ENCODE results near the gene DOCK4.

The DOCK4 gene

DNA sequence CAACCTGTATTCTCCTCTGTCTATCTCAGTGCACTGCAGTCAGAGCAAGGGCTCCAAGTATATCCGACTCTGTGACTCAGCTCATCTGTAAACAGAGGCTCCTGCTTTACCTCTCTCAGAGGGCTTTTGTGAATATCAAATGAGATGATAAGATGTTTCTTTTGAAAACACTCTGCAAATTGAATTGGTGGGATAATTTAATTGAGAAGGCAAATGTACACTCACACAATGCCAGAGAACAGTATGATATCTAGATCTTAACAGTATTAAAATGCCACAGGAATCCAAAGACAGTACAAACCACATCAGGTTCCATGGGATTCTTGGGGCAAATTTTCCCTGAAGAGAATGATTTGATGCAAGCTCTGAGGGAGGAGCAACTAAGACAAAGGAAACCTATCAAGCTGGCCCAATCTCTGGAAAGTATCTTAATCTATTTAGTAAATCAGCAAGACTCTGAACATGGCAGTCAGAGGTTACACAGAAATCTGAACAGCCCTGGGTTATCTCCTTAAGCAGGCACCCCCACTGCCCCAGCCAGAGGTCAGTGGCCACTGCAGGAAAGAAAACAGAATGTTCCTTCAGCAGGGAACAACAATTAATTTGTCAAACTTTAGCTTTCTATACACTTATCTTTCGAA lies 45.9 kb downstream of the DOCK4 start:
- no peak for DNase-seq

DNA sequence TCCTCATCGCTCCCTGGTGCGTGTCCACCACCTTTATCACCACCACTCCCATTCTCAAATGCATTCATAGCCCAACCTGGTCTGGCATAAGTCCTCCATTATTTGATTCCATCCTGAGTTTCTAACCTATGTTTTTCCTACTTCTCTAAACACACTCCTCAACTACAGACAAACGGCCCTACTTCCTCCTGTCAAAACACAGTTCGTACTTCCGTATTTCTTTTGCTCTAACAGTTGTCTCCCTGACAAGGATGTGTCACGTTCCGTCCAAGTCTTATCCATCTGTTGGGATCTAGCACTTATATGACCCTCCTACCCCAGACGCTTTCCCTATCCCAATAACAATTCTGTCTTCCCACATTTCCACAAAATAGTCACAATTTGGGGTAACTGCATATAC lies 46.8 kb downstream of the DOCK4 start:
- no peak for DNase-seq

DNA sequence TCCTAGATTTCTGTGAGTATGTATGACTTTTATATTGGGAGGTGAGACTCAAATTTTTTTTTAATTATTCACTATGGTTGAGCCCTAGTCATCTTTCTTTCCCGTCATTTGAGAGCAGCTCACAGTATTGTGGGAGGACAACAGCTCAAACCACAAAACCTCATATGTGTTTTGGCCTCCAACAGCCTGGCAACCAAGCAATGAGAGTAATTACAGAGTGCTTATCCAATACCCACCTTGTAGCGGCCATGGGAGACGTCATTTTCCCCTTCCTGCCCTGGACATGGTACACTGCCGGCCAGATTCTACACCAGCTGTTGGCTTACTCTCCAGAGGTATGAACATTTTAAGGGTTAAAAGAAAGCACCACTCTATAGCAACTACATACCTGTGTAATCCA lies 49.1 kb downstream of the DOCK4 start:
- DNase-seq, result no peak

DNA sequence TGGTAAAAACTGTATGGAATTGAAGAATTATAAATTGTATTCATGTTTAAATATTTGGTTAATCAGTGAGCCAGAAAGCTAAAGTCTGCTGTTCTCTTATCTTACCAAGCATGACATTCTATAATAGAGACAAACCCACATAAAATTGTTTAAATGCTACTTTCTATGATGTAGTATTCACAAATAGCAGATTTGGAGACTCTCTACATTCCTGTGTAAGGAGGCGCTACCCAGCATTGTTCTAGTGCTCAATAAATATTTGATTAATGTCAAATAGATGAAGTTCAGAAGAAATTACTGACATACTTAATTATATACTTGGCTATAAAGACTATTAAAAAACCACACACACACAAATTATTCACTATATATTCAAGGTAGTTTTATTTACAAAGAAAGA lies 49.8 kb downstream of the DOCK4 start:
- DNase-seq, result no peak

DNA sequence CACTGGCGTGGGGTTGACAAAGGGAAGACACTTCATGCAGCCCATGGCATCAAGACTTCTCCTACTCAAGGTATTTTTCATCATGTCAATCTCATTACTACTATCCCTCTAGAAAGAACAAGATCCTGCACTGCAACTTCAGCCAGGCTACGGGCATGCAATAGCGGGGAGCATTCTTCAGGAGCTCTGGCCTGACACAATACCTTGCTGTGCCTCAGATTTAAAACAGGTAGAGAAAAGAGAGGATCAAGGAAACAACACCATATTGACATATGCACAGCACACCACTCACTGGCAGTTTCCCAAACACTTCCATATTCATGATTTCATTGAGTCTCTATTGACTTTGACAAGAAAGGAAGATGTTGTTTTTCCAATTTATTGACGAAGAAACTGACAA lies 51.5 kb downstream of the DOCK4 start:
- DNase-seq, result no peak

DNA sequence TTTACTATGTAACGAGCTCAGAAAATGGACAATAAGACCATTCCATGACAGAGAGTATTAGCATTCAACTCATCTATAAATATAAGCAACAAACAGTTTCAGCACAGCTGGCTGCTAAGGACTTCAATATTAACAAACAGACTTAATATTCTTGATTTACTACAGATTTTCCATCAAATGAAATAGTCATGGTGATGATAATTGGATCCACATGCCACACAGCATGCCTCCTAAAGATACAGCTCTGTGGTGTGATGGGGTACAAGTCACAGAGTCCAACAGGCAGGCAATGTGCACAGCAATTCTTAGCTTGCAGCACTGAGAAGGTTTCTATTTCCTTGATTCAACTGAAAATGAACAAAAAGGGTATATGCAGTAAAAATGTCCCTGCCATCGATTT lies 54.0 kb downstream of the DOCK4 start:
- DNase-seq, result no peak

DNA sequence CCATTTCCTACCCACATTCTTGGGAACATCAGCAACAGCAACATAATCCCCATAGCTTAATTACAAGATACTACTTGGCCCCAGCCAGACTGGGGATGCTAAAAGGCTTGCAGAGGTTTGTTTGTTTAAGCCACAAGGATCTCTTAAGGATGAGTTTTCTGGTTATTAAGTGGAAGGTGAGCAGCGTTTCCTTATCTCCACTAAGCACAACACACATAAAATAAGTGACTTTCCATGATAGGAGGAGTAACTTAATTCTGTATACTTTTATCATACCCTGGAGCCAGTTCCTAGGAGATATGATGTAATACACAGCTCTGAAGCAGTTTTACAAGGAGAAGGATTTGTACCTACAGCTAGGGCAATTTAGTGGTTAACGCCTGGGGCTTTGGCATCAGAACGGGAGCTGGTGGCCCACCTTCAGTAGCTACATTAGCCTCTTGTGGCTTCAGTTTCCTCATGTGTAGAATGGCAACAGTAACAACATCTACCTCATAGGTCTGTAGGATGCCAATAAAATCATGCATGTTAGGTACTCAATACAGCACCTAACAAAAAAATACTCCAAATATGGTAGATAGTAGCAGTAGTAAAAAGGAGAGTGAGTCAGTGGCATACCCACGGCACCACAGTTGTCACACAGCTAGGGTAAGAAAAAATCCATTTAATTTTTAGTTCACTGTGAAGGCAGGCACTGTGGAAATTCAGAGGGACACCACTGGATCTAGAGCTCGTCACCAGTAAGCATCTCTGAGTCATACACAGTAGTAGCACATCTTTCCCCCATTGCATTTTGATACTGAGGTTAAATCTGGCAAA lies 55.2 kb downstream of the DOCK4 start:
- no peak for DNase-seq

DNA sequence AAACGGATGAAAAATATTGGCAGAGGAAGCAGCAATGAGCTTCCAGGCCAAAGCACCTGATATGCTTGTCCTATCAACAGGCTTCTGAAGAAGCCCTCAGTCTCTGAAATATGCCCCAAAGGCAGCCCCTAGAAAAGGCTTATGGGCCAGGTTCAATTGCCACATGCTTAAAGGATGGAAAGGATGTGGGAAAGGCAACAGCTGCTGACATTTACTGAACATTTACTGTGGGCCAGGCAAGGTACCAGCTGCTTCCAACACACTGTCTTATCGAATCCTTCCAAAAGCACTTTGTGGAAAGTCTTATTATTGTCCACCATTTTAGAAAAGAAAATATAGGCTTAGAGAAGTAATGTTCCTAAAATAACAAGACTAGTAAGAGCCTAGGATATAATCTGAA lies 56.5 kb downstream of the DOCK4 start:
- no peak for DNase-seq

DNA sequence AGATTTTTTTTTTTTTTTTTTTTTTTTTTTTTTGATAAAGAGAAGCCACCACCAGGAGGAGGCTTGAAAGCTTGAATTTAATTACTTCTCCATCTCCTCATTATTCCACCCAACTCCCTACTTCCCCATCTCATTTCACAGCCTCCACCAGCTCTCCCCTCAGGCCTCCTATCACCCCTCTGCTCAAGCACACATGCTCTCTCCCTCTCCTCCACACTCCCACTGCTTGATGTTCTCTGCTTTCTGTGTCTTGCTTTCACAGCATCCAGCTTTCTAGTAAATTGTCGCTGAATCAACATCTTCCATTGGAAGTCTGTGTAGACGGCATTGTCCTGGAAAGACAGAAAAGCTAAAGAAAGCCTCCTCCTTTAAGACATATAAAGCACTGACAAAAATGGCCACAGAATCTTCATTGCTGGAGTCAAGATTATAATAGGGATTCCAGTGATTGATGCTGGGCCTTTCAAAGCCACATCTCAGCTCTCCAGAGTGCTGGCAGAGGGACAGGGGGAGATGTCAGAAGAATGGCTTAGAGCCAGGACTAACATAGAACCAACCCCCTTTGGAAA lies 58.3 kb downstream of the DOCK4 start:
- DNase-seq, result no peak

DNA sequence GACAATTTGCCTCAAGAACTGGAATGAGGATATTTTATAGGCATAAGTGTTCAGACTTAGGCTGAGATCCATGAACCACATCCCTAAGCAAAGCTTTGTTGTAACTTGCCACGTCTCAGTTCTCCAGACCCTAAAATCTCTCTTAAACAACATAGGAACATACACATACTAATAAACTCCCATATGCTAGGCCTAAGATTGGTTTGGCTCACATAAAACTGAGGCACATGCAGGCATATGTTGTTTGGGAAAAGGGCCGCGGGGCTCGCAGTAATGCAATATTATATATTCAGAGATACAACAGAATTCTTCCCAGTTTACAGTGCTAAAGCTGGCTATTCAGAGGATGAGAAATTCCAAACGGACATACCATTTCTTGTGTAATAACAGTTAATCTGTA lies 61.0 kb downstream of the DOCK4 start:
- no peak for DNase-seq

DNA sequence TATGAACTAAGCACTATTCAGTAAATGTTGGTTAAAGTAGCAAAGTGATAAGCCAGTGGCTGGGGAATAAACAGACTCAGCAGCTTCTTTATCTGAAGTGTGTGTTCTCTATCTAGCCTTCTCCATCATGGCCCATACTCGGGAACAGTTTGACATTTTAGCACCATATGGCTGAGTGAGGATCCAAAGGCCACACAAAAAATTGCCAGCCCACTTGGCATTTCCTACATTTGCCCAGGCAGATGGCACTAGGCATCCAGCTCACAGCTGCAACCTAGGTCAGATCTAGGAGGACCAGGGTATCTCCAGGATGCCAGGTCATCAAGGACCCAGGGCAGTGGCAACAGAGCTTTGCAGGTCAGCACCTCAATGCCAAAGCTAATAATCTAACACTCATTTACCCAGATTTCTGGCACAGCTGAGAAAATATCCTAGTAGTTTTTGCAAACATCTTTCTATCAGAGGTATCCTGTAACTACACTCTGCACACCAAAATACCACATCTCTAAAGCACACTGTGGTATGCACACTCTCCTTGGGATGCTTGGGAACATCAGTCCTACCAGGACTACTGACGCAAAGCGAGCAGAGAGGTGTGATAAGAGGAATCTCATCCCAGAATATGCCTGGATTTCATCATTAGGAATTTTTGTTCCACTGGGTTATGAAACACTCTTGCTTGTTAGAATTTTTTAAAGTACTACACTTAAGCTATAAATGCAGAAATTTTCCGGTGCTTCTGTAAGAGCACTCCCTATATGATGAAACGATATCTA lies 61.7 kb downstream of the DOCK4 start:
- no peak for DNase-seq

DNA sequence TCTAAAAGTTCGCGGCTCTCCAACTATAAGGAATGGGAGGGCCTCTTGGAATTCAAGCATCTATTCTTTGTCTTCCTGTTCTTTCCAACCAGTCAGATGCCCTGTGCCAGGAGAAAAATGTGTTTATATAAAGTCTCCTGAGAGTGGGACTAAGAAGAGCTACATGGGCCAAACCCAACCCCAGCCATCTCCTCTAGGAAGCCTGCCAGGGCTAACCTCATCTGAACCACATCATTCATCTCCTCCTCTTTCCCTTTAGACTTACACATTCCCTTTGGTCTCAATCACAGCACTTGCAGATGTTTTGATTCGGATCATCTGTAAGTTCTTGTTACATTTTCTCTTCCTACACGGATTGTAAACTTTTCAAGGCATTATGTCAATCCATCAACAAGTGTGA lies 62.6 kb downstream of the DOCK4 start:
- no peak for DNase-seq

DNA sequence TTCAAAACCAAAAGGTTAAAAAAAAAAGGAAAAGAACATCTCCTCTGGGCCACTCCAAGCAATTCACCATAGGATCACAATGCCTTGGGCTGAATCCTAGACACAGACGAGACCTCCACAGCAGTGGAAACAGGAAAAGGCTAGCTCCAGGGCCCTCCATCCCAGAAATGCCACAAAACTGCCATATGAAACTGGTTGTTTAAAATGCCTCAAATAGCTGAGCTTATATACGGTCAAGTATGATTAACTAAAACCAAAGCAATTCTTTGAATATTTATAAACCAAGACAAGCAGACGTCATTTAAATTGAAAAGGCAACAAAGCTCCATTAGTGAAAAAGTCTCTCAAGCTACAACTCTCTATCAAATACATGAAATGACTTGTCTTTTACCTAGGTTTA lies 63.1 kb downstream of the DOCK4 start:
- no peak for DNase-seq

DNA sequence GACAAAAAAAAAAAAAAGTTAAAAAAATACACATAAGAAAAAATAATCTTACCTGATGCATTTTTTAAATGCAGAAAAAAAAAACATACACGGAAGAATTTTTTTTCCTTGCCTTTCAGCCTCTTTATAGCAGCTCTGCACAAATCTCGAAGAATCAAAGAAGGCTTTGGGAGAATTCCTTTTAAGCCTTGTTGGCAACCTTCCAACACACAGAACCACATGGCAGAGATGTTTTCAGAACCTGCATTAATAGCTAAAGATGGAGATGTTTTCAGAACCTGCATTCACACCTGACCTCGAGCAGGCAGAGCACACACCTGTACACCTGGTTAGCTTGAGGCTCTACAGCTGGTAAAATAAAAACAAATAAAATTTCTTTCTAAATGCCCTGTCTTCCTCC lies 65.6 kb downstream of the DOCK4 start:
- DNase-seq, result no peak

DNA sequence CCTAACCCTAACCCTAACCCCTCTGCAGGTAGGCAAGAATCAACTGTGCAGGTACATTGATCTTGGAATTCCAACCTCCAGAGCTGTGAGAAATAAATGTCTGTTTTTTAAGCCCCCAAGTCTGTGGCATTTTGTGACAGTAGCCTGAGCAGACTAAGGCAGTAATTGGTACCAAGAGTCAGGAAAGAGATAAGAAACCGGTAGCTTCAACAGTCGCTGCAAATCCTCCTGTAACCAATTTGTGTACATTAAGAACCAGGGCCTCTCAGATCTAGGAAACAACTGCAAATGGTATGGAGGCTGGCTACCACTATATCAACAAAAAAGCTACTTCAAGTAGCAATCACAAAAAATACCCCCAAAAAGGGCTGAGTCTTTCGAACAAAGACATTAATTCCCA lies 67.3 kb downstream of the DOCK4 start:
- no peak for DNase-seq

DNA sequence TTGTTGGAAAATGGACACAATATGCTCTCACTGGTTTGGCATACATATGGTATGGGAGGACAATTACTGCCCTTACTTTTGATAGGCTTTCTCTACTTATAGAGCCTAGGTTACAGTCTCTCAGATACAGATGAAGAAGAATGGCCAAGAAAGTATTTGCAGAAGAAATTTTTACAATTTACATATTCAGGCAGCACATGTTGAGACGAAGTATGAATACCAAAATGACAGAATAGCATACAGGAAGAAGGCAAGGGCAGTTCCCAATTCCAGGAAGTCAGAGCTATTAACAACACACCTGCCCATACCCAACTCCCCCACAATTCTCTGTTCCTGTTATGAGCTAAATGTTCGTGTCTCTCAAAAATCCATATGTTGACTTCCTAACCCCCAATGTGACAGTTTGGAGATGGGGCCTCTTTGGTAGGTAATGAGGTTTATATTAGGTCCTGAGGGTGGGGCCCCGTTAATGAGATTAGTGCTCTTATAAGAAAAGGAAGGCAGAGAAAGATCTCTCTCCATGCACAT lies 67.8 kb downstream of the DOCK4 start:
- no peak for DNase-seq

DNA sequence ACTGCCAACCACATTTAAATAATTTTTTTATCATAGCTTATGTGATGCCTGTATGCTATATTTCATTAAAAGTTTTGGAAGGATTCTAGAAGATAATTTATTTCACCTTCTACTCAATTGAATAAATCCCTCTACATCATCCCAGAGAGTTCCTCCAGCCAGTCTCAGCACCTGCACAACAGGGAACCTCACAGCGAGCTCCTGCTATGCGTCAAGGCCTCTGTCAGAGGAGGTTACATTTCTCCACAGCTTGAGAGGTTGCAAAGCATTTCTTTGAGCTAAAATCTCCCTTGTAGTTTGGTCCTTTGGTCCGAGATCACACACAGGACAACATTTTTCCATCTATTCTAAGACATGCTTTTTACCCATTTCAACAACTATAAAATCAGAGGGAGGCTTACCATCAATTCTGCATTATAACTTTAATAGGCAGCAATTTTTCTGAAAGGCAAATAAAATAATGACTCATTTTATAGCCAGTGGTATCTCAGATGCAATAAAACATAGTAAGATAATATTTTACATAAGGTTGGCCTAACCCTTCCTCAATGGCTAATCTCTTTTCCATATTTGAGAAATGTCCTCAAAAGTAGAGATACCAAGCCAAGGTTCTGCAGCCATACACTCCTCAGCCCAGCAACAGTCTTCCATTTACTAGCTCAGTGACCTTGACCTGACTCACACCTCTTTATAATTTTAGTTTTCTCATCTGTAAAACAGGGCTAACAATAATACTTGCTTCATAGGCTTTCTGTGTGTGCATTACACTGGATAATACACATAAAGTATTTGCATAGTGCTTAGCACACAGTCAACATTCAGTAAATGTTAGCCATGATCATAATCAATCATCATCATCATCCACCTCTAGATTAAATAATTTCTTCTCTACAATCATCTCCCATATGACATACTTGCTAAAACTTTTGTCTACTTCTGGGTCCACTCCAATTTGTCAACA lies 68.8 kb downstream of the DOCK4 start:
- no peak for DNase-seq

DNA sequence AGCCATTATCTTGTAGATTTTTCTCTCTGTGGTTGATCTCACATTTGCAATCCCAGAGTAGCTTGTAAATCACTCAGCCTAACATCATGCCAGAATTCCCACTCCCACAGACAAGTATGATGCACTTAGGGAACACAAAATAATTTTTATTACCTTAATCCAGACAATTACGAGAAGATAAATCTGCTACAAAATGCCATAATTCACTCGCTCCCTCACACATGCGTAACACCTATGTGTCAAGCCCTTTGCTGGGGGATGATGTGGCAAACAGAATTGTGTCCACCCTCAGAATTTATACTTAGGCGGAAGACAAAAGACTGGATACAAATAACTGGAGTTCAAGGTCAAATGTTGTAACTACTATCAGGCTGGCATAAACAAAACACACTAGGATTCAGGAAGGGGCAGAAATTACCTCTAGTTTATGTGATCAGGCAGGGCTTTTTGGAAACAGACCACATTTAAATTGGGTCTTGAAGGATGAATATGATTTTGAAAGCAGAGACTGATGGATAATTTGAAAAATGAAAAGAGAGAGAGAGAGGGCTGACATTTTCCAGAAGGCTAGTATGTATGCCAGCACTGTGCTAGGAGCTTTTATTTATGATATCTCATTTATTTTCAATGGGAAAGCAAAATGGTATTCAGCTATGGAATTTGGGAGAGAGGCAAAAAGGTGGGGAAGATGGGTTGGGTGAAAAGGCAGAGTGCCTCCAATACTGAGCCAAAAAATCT lies 69.8 kb downstream of the DOCK4 start:
- DNase-seq, result no peak

DNA sequence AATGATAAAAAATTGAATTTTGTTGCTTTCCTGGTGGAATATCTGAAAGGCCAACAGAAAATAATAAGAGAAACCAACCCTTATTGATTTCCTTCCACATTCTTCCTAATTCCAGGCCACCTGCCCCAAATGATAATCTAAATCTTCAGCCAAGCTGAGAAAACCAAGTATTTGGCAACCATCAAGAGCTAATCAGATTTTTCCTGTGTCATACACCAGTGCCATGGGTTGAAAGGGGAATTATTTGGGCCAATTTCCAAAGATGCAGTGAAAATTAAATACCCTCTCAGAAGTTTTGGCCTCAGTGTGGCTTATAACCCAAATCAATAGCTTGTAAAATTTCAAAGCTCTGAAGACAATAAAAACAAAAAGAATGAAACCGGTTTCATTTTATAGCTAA lies 70.4 kb downstream of the DOCK4 start:
- no peak for DNase-seq

DNA sequence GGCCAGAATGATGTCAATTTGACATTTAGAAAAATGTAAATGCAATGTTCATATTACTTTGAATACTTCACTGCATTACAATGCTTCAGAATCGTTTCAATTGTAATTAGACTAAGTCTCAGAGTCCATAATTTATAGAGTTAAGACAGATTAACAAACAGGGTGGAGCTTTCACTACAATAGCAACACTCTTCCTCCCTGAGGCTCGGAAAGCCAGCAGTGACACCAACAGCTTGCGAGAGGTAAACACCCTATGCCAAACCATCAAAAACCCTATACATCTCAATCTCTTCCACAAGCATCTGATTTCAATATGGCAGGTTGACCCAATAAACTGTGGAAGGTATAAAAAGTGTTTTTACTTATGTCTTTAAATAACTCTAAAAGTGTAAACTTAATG lies 72.2 kb downstream of the DOCK4 start:
- DNase-seq, result no peak

DNA sequence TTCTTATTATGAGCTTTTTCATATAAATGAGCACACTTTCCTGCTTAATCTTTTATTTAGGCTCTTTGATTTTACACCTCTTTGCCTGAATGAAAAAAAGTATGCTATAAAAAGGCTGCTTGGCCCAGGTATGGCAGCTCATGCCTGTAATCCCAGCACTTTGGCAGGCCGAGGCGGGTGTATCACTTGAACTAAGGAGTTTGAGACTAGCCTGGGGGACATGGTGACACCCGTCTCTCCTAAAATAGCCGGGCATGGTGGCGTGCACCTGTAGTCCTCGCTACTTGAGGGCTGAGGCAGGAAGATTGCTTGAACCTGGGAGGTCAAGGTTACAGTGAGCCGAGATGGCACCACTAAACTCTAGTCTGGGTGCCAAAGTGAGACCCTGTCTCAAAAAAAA lies 72.9 kb downstream of the DOCK4 start:
- no peak for DNase-seq
